ENCODE measurements around the gene TNF.

The TNF gene

DNA sequence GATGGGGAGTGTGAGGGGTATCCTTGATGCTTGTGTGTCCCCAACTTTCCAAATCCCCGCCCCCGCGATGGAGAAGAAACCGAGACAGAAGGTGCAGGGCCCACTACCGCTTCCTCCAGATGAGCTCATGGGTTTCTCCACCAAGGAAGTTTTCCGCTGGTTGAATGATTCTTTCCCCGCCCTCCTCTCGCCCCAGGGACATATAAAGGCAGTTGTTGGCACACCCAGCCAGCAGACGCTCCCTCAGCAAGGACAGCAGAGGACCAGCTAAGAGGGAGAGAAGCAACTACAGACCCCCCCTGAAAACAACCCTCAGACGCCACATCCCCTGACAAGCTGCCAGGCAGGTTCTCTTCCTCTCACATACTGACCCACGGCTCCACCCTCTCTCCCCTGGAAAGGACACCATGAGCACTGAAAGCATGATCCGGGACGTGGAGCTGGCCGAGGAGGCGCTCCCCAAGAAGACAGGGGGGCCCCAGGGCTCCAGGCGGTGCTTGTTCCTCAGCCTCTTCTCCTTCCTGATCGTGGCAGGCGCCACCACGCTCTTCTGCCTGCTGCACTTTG, at the start of gene TNF:
TSS of gene TNF (plus strand) at position 231 of the 567 bp plus-strand sequence. CDS start at position 408, 177 bp downstream.
- peak; percentile 86 to 91 for DNase-seq

DNA sequence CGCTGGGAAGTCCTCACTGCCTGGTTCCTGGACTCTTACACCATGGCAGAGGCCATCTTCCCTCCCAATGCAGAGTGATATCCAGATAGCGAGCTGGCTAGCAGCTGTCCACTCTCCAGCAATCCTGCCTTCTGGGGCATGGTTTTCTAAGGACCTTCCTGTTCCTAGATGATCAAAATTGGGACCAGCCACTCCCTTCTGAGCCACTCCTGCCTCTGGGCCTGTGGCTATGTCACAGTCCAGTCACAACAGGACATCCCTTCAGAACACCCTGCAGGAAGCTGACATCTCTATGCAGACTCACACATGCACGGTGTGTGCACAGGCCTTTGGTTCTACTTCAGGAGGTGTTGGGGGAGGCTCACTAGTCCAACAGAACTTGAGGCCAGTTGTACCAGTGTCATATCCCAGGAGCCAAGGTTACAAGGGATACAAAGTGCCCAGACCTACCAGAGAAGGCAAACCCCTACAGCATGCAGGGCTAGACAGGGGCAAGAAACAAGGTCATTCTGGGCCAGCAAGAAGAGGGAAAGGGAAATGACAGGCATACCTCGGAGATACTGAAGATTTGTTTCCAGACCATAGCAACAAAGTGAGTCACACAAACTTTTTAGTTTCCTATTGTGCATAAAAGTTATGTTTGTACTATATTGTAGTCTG, 49.3 kb upstream of the TNF start:
- no peak for DNase-seq

DNA sequence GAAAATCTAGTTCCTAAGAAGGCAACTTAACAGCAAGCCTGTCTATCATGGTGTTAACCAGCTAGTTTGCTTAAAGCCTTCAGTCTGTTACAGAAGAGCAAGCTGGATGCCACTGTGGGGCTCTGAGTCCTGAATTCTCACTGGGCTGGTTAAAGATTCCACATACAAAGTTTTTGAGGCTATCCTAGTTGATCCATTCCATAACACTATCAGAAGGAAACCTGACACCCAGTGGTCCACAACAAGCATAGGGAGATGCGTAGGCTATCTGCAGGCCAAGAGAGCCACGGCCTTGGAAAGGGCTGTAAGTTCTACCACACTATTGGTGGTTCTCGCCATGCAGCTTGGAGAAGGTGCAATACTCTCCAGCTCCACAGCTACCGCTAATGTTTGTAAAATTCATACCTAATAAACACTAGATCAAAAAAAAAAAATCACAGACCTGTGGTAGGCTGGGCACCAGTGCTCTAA, 47.0 kb upstream of the TNF start:
- no peak for DNase-seq

DNA sequence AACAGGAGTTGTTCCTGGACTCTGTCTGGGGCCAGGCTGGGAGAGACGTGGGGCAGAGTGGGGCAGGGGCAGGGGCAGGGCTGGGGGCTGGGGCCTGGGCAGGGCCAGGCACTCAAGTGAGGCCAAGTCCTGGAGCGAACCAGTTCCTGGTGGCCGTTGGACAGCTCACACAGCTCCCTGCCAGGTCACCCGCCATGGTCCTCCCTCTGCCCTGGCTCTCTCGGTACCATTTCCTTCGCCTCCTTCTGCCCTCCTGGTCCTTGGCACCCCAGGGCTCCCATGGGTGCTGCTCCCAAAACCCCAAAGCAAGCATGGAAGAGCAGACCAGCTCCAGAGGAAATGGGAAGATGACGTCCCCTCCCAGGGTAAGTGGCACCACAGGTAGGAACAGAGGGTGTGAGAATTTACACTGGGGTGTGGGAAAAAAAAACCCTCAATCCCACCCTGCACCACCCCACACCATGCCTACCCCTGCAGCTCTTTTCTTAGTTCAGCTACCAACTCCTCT, 46.5 kb upstream of the TNF start, which contains the start of gene MCCD1:
TSS of gene MCCD1 (plus strand) at position 142 of the 508 bp plus-strand sequence. CDS start at position 195, 53 bp downstream.
- no peak for DNase-seq

DNA sequence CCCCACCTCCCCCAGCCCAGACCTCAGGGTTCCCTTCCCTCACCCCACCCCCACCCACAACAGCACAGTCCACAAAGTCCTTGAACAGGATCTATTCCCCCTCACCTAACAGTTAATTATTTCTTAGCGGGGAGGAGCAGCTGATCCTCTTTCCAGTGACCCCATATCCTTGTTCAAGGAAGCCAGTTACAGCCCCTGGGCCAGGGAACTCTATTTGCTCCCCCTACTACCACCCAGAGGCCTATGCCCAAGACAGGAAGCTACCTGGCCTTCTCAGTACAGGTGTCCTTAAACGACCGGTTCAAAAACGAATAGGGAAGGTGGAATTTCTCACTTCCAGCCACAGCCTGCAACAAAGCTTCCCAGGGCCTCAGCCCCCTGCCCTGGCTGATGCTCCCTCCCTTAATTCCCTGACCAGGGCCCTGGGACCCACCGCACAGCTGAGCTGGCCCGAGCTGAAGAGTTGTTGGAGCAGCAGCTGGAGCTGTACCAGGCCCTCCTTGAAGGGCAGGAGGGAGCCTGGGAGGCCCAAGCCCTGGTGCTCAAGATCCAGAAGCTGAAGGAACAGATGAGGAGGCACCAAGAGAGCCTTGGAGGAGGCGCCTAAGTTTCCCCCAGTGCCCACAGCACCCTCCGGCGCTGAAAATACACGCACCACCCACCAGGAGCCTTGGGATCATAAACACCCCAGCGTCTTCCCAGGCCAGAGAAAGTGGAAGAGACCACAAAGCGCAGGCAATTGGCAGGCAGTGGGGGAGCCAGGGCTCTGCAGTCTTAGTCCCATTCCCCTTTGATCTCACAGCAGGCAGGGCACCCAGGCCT, 45.8 kb upstream of the TNF start:
- no peak for DNase-seq

DNA sequence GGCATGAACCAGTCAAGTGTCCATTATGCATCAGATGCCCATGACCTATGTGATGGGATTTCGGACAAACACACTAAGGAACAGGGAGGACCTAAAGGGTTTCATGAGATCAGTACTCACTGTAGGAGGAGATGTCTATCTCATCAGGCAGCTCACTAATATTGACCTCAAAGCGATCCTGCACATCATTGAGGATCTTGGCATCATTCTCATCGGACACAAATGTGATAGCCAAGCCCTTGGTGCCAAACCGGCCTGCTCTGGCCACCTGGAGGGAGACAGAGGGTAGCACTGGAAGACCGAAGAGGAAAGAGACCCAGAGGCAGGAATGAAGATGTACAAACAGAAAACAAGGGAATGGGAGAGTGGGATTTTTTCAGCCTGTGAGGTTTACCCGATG, 44.7 kb upstream of the TNF start:
- no peak for DNase-seq

DNA sequence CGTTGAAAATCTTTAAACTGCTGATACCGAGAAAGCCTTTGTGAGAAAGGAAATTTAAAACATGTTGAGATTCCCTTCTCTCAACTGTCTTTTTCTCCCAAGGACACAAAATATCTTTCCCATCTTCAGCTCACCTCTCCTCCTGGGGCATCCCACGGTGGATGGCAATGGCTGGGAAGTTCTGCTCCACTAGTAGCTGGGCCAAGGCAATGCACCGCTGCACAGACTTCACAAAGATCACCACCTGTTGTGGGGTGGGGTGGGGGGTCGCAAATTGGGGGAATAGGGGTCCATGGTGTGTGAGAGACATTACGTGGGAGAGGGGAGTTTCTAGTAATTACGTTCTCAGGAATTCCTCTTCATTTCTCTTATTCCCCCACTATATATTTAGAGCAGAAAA, 44.2 kb upstream of the TNF start:
- DNase-seq, result no peak

DNA sequence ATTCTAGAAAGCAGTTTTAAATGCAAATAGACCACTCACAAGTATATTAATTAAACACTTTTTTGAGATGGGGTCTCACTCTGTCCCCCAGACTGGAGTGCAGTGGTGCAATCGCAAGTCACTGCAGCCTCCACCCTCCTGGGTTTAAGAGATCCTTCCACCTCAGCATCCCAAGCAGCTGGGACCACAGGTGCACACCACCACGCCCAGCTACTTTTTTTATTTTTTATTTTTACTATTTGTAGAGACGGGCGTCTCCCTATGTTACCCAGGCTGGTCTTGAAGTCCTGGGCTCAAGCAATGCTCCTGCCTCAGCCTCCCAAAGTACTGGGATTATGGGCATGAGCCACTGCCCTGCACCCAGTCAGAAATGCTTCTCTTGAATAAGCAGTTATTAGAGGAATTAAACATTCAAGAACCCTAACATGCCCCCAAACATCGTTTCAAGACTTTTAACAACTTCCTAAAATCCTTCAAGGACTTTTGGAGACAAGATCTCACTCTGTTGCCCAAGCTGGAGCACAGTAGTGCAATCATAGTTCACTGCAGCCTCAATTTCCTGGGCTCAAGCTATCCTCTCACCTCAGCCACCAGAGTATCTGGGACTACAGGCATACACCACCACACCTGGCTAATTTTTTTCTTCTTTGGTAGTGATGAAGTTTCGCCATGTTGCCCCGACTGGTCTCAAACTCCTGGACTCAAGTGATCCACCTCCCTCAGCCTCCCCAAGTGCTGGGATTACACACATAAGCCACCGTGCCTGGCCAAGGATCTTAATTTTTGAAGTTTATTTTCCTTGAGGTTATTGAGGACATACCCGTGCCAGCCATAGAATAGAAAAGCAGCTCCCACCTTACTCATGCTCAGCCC, 43.4 kb upstream of the TNF start:
- no peak for DNase-seq

DNA sequence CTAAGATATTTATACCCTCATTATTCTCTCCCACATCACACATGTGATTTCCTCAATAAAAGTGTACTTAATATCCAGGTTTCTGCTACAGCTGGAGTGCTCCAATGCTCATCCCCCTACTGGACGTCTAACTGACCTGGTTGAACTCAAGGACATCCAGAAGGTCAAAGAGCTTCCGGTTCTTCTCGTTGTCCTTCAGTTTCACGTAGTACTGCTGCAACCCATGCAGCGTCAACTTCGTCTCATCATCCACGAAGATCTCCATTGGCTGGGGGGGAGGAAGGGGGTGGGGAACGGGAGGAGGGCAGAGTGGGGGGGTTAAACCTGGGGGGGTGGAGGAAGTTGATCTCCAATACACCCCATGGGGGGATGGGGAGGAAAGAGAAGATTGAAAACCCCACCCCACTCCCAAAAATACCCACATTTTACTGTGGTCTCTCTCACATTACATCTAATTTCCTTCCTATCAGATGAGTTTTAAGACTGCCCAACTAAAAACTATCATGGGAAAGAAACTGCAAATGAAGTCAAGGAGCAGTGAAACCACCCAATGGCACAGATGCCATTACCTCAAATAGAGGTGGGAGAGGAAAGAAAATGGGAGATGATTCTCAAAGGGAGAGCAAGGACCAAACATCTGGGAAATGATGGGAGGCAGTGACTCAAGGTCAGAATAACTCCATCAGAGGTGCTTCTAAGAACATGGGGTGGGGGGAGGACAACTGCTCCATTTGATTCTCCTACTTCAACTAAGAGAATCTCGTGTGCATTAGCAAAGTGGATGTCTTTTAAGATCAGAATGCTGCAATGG, 42.5 kb upstream of the TNF start:
- no peak for DNase-seq

DNA sequence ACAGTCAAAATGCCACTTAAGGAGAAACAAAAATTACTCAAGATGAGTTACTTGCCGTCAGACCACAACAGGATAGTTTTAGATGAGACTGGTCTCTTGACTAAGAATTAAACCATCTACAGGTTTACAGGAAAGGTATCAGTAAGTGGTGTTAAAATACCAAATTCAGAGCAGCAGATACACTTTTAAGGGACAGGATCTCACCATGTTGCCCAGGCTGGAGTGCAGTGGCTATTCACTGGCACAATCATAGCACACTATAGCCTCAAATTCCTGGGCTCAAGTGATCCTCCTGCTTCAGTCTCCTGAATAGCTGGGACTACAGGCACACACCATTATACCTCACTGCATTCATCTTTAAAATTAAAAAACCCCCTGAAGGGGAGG, 41.9 kb upstream of the TNF start:
- no peak for DNase-seq

DNA sequence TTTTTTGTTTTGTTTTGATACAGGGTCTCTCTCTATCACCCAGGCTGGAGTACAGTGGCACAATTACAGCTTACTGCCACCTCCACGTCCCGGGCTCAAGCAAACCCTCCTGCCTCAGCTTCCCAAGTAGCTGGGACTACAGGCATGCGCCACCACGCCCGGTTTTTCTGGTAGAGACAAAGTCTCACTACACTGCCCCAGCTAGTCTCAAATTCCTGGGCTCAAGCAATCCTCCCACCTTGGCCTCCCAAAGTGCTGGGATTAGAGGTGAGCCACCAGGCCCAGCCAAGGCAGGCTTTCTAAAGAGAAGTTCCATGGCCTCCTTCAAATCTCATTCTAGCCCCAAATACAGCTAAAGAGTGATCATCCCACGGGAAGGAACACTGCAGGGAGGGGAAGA, 41.4 kb upstream of the TNF start:
- no peak for DNase-seq

DNA sequence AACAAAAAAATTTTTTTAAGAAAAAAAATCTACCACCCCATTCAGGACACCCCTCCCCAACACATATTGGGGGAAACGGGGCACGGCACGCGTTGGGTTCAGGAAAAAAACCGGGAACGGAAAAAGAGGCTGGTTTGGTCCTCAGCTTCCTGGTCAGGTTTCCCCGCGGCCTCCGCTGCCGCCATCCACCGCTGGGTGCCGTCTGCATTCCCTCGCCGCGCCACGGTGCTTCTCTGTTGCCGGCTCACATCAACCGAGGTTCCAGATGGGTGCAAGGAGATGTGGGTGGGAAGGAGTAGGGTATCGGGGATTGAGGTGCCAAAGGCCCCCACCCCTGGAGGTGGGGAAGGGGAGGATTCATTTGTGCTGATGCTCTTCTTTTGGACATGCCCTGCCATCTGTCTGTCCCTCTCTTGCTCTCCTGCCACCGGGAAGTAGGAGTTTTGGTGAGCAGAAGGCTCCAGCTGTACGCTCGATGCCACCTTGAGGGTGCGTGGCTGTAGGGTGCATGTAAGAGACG, 40.8 kb upstream of the TNF start:
- DNase-seq, result no peak

DNA sequence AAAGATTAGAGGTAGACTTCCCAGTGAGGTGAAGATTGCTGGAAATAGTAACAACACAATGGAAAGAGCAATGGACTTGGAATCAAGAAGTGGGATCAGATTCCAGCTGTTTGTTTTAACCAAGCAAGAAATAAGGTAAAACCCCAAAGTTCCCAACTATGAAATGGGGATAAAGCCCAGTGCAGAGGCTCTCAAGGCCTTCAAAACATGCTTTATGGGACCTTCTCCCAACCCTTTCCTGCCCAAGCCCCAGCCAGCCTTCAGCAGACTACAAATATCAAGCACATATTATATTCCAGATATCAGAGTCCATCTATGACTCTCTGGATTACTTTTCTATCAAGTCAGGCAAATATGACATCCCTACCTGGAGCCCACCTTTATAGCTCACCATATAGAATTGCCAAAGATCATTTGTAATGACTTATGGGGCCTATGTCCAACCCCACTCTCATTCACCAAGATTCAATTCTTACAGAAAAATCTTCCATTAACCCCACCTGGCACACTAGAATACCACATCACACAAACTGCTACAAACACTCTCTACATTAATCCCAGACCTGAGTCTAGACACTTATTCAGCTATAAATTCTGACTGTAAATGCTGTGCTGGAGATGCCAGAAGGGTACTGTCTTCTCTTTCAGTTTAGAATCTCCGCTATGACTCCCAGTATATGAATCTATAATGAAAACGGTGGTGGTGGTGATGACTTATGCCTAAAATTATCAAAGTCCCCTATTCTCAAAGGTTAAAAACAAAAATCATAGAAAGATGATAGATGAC, 39.6 kb upstream of the TNF start:
- no peak for DNase-seq

DNA sequence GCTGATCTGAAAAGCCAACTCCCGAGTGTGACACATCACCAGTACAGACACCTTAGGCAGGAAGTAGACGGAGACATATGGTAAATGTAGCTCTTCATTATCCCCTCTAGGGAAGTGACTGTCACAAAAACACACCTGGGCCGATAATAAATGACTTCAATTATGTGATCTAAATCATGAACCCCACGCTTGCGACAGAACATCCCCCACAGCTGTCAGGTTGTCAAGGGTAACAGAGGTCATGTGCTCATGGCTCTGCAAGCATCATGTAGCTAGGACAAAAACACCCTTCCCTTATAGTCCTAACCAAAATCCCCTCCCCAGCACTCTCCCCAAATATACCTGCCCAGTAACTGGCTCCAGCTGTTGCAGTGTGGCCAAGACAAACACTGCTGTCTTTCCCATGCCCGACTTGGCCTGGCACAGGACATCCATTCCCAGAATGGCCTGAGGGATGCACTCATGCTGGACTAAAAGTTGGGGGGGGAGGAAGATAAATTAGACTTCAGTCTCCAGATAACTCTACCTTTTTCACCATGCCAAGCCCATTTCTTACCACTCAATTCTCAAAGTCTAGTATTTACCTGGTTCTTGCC, 36.5 kb upstream of the TNF start:
- DNase-seq, result no peak

DNA sequence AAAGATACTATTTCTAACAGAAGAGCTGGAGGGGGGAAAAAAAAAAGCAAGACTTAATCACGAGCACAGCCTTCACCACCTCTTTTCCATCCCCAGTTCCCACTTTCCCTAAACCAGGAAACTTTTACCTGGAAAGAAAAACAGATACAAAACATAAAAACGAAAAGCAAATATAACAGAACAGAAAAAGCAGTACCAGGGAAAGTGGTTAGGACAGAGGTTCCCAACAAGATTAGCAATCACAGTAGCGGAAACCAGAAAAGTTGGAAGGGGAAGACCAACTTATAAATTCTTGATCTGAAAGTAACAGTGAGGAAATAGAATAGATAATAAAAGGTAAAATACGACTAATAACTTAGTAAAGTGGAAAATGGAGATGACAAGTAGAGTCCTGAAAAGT, 34.7 kb upstream of the TNF start:
- no peak for DNase-seq

DNA sequence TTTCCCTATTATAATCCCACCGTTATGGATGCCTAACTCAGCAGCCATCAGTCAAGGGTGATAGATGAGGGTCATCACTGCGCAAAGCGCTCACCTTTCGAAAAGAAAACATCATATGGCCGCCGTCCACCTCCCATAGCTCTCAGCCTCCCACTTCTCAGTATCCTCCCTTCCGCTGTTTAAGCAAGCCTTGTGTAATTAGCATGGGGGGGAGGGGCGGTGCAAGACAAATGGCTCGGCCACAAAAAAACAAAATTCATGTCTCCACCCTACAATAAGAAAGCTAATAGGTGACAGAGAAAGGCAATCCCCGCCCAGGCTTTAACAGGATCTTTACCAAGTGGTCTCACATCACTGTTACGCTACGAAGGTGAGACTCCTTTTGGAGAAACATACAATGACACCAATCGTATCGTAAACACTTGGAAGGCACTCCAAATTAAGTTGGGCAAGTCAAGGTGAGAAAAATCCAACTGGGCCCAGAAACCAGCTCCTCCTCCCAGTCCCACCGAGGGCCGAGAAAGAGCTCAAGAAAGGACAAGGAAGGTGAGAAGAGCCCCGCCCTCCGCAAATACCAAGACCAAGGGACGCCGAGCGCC, 34.2 kb upstream of the TNF start:
- peak; percentile 69 to 70 for DNase-seq

DNA sequence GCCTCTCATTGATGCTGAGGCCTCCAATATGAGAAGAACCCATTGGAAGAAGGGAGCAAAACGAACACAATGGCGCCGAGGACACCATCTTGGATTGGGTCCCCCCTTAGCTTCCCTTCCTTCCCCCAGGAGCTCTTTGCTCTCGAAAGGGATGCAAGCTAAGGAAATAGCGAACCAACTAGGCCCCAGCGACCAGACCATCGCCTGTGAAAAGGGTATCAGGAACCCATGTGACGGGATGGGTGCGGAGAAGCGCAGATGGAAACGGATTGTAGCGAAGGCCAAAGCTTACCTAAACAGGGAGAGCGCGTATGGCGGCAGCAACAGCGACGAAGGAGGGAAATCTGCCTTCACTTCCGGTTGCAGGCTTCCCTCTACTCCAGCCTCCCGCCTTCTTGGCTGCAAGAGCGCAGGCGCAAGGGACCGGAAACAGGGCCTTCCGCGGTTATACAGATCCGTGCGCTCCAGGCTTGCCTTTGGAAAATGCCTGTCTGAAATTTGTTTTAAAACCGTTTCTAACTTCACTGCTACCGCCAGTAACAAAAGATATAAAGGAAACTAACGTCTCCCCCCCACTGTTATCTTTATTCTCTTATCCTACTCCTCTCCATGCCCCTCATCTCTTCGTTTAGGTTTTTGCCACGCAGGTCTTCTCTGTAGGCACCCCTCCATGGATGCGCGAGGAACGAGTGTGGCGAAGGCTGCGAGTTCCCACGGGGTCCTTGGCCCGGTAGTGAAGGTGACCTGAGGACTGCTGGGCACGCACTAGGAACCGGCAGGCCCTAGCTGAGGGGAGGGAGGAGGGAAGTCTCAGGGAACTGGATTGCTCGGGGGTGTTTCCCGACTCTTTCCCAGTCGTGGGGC, 33.5 kb upstream of the TNF start, which contains the start of gene DDX39B:
TSS of gene DDX39B (minus strand) at position 346 of the 864 bp plus-strand sequence. CDS start 1,471 bp downstream, outside the sequence.
- peak; percentile 92 to 94 for DNase-seq

DNA sequence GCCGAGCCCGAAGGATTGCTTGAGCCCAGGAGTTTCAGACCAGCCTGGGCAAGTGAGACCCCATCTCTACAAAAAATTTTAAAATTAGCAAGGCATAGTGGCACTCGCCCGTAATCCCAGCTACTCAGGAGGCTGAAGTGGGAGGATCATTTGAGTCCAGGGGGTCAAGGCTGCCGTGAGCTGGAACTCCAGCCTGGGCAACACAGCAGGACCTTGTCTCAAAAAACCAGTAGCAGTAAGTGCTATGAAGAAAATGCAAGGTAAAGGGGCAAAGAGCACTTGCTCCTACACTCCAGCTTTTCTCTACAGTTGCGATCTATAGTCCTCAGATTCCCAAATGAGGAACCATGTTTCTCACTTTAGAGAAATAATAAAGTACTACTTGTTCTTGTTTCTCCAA, 31.7 kb upstream of the TNF start:
- no peak for DNase-seq

DNA sequence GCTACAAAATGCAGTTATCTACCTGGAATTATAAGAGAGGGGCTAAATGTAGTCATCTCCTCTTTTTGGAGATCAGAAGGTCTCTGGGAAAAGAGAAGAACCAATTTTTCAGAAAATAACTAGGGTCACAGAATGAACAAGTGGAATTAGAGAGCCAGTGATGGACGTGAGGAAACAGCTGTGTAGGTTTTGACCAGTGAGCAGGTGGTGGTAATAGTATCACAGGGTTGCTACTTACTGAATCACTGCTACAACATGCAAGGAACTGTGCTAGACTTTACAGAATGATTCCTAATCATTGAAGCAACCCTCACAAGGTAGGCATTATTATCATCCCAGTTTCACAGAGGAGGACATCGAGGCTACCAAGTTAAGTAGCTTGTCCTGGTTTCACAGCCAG, 30.7 kb upstream of the TNF start:
- DNase-seq, result no peak

Data from stimulated activated CD4-positive, alpha-beta T cell treated with anti-CD3 and anti-CD28 coated beads, Interleukin-2, amount 100 ng/mL, for 24 hours (primary cell).